ENCODE results near the gene AMMECR1L.
"Not testable (repeated sequence)": the region's sequence is repeated elsewhere in the genome, so short reads cannot be mapped to it uniquely, and the experiment has no call there.

Gene AMMECR1L

GRCh38 chr2:127885780-127886592 lies at the start of gene AMMECR1L:
TSS of gene AMMECR1L (minus strand) at chr2:127885956. CDS start at chr2:127874234, 11,722 bp downstream.
- DNase-seq = peak; percentile 73

GRCh38 chr2:127935337-127935736 lies 49.6 kb upstream of the AMMECR1L start:
- DNase-seq = no peak

- no peak for DNase-seq
Measured at GRCh38 chr2:127932199-127932876, 46.6 kb upstream of the AMMECR1L start.

- DNase-seq = no peak
Measured at GRCh38 chr2:127929449-127929848, 43.7 kb upstream of the AMMECR1L start.

- DNase-seq = no peak
Measured at GRCh38 chr2:127927384-127927783, 41.6 kb upstream of the AMMECR1L start.

GRCh38 chr2:127917916-127918315 lies 32.2 kb upstream of the AMMECR1L start:
- no peak for DNase-seq

GRCh38 chr2:127913808-127914457 lies 28.2 kb upstream of the AMMECR1L start:
- no peak for DNase-seq

- DNase-seq = no peak
Measured at GRCh38 chr2:127911737-127912136, 26.0 kb upstream of the AMMECR1L start.

- DNase-seq = no peak
Measured at GRCh38 chr2:127910415-127910814, 24.7 kb upstream of the AMMECR1L start.

- DNase-seq = no peak
Measured at GRCh38 chr2:127909019-127909418, 23.3 kb upstream of the AMMECR1L start.

GRCh38 chr2:127907733-127908400 lies 22.1 kb upstream of the AMMECR1L start:
- DNase-seq = not testable (repeated sequence)

- no peak for DNase-seq
Measured at GRCh38 chr2:127906206-127906926, 20.6 kb upstream of the AMMECR1L start.

GRCh38 chr2:127901339-127902056 lies 15.7 kb upstream of the AMMECR1L start:
- no peak for DNase-seq

- DNase-seq = no peak
Measured at GRCh38 chr2:127897531-127898211, 11.9 kb upstream of the AMMECR1L start.

GRCh38 chr2:127893494-127893893 lies 7.7 kb upstream of the AMMECR1L start:
- no peak for DNase-seq

GRCh38 chr2:127893033-127893432 lies 7.3 kb upstream of the AMMECR1L start:
- no peak for DNase-seq

GRCh38 chr2:127891811-127892210 lies 6.1 kb upstream of the AMMECR1L start:
- no peak for DNase-seq

- not testable (repeated sequence) for DNase-seq
Measured at GRCh38 chr2:127890756-127891155, 5.0 kb upstream of the AMMECR1L start.

GRCh38 chr2:127888772-127889171 lies 3.0 kb upstream of the AMMECR1L start:
- no peak for DNase-seq

GRCh38 chr2:127887776-127888130 lies 2.0 kb upstream of the AMMECR1L start:
- DNase-seq = no peak

GRCh38 chr2:127887082-127887775 lies 1.5 kb upstream of the AMMECR1L start:
- DNase-seq = no peak

All from activated CD4-positive, alpha-beta T cell treated with anti-CD3 and anti-CD28 coated beads, Interleukin-2, amount 50 U/mL, for 16 hours (primary cell).